Measurements from ENCODE around the gene HPD. TPM values are rescaled to one million over a fixed set of nuclear protein-coding genes. Genes with fewer than 3 reads are reported as not detected.

HPD gene
- polyA plus RNA-seq, 1 of the 3 experiments (the other 2 are of a cell fraction), result 1.9 TPM

DNA sequence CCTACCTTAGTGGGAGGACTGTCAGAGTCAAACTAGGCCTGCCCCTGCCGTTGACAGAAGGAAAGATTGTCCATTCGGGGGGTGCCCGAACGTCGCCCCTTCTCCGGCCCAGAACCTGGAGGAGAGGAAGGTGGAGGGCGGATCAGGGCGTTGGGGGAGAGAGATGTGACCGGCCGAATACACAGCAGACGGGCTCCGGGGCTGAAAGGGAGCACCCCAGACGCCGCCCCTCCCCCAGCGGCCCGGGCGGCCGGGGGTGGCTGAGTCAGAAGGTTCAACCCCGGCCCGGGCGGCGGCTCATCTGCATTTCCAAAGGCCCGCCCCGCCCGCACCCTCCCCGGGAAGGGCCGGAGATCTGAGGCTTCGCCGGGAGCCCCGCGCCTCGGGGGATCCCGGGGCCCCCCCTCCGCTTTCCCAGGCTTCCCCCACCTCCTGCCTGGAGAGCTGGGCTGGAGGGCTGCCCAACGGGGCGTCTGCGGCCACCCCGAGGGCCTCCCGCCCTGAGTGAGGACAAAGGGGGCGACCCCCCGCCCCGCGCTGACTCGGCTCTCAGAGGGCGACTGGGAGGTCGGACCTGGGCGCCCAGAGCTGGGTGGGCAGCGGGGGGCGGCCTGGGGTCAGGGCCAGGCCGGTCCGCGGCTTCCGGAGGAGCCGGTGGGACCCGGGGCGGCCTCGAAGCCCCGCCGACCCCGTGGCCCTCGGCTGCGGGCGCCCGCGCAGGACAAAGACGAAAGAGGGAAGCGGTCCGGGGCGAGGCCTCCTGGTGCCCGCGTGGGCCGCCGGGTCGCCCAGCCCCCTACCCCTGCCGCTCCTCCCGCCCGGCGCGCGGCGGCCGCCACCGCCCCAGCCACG lies 58.6 kb downstream of the HPD start:
- Histone ChIP-seq H3K27ac (ENCODE audit: low read depth in 2 of 2, low read length in 1 of 2) (peak overlapping the region; percentile 98 to 99), H3K79me2 (ENCODE audit: insufficient read depth) (peaks cover 71% of the 10 kb centered on the region), H3K4me3 (ENCODE audit: low read depth in 2 of 2, low read length in 1 of 2) (peak overlapping the region; percentile 68 to 73), H2AFZ (ENCODE audit: low read depth) (no peak overlapping the region), H4K20me1 (ENCODE audit: insufficient read depth) (no peaks in the 10 kb centered on the region; the same call in 1 of the 2 replicates), H3K9me2 (no peaks in the 10 kb centered on the region), H3F3A (replicated peaks; ENCODE audit: insufficient read depth) (peaks cover 52% of the 10 kb centered on the region), H3K9me3 (no peaks in the 10 kb centered on the region), H3K4me1 (ENCODE audit: control insufficient read depth in 1 of 2, insufficient read depth in 2 of 2, low read depth in 1 of 2, low read length in 1 of 2) (peaks cover 34 to 43% of the 10 kb centered on the region in 2 experiments), H3K36me3 (replicated peaks in 1 of 2; ENCODE audit: control insufficient read depth in 1 of 2, insufficient read depth in 2 of 2, low read length in 1 of 2) (peaks cover 8 to 11% of the 10 kb centered on the region in 2 experiments), H3K9ac (peak overlapping the region; percentile 88), H3K27me3 (ENCODE audit: insufficient read depth) (no peaks in the 10 kb centered on the region), H3K4me2 (peak overlapping the region; percentile 86)
- DNase-seq, result peak; percentile 75
- 3% methylated on average over 13 of the region's 84 CpGs for WGBS (ENCODE audit: low lambda C conversion rate)
- POLR2A ChIA-PET, result interaction anchor here (1.2 to 7.0 kb wide), 4 partner anchors 11 to 88 kb away, joined by 5 to 79 read pairs (median 32); partner anchors contain the start of gene PSMD9
- CTCF ChIA-PET, result interaction anchor here (3.7 to 18.3 kb wide), 3 partner anchors 5 to 88 kb away, joined by 15 to 675 read pairs (median 675); partner anchors contain the start of genes PSMD9, RHOF and SETD1B
- TF ChIP-seq, protein P1, sequence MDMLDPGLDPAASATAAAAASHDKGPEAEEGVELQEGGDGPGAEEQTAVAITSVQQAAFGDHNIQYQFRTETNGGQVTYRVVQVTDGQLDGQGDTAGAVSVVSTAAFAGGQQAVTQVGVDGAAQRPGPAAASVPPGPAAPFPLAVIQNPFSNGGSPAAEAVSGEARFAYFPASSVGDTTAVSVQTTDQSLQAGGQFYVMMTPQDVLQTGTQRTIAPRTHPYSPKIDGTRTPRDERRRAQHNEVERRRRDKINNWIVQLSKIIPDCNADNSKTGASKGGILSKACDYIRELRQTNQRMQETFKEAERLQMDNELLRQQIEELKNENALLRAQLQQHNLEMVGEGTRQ (IDR thresholded peaks at IDR 0.05; ENCODE audit: borderline replicate concordance, low read depth, low read length), result no peak
- TF ChIP-seq, protein P2, sequence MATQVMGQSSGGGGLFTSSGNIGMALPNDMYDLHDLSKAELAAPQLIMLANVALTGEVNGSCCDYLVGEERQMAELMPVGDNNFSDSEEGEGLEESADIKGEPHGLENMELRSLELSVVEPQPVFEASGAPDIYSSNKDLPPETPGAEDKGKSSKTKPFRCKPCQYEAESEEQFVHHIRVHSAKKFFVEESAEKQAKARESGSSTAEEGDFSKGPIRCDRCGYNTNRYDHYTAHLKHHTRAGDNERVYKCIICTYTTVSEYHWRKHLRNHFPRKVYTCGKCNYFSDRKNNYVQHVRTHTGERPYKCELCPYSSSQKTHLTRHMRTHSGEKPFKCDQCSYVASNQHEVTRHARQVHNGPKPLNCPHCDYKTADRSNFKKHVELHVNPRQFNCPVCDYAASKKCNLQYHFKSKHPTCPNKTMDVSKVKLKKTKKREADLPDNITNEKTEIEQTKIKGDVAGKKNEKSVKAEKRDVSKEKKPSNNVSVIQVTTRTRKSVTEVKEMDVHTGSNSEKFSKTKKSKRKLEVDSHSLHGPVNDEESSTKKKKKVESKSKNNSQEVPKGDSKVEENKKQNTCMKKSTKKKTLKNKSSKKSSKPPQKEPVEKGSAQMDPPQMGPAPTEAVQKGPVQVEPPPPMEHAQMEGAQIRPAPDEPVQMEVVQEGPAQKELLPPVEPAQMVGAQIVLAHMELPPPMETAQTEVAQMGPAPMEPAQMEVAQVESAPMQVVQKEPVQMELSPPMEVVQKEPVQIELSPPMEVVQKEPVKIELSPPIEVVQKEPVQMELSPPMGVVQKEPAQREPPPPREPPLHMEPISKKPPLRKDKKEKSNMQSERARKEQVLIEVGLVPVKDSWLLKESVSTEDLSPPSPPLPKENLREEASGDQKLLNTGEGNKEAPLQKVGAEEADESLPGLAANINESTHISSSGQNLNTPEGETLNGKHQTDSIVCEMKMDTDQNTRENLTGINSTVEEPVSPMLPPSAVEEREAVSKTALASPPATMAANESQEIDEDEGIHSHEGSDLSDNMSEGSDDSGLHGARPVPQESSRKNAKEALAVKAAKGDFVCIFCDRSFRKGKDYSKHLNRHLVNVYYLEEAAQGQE (IDR thresholded peaks at IDR 0.05; ENCODE audit: low read depth, low read length), result peak; percentile 40; the same call in 1 of the 2 replicates
- TF ChIP-seq POLR2AphosphoS5 (IDR thresholded peaks at IDR 0.05; ENCODE audit: low read depth, low read length), result peak; percentile 53; the same call in 1 of the 2 replicates
- no peak for TF ChIP-seq RCOR1 (IDR thresholded peaks at IDR 0.05; ENCODE audit: low read length)
- TF ChIP-seq, protein P3, sequence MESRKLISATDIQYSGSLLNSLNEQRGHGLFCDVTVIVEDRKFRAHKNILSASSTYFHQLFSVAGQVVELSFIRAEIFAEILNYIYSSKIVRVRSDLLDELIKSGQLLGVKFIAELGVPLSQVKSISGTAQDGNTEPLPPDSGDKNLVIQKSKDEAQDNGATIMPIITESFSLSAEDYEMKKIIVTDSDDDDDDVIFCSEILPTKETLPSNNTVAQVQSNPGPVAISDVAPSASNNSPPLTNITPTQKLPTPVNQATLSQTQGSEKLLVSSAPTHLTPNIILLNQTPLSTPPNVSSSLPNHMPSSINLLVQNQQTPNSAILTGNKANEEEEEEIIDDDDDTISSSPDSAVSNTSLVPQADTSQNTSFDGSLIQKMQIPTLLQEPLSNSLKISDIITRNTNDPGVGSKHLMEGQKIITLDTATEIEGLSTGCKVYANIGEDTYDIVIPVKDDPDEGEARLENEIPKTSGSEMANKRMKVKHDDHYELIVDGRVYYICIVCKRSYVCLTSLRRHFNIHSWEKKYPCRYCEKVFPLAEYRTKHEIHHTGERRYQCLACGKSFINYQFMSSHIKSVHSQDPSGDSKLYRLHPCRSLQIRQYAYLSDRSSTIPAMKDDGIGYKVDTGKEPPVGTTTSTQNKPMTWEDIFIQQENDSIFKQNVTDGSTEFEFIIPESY (IDR thresholded peaks at IDR 0.05; ENCODE audit: borderline replicate concordance, low read depth), result 0 out of 2 replicates have a peak, but pooled peaks have one; percentile 24
- TF ChIP-seq FOSL2 (IDR thresholded peaks at IDR 0.05; ENCODE audit: borderline replicate concordance, low read depth), result peak; percentile 73; the same call in 1 of the 2 replicates
- TF ChIP-seq RAD21 (IDR thresholded peaks at IDR 0.05; ENCODE audit: low read length), result no peak
- TF ChIP-seq, protein P4, sequence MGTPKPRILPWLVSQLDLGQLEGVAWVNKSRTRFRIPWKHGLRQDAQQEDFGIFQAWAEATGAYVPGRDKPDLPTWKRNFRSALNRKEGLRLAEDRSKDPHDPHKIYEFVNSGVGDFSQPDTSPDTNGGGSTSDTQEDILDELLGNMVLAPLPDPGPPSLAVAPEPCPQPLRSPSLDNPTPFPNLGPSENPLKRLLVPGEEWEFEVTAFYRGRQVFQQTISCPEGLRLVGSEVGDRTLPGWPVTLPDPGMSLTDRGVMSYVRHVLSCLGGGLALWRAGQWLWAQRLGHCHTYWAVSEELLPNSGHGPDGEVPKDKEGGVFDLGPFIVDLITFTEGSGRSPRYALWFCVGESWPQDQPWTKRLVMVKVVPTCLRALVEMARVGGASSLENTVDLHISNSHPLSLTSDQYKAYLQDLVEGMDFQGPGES (IDR thresholded peaks at IDR 0.05; ENCODE audit: low read depth, low read length), result no peak
- no peak for TF ChIP-seq SMC3 (IDR thresholded peaks at IDR 0.05; ENCODE audit: low read depth, low read length)
- peak; percentile 54 for TF ChIP-seq JUND (IDR thresholded peaks at IDR 0.05)
- TF ChIP-seq NFIC (IDR thresholded peaks at IDR 0.05; ENCODE audit: borderline replicate concordance), result peak; percentile 72
- no peak; the same call in none of the 2 replicates for TF ChIP-seq TCF12 (IDR thresholded peaks at IDR 0.05)
- no peak for TF ChIP-seq GATA2 (CRISPR knock-in tag; IDR thresholded peaks at IDR 0.05)
- TF ChIP-seq, protein P5, sequence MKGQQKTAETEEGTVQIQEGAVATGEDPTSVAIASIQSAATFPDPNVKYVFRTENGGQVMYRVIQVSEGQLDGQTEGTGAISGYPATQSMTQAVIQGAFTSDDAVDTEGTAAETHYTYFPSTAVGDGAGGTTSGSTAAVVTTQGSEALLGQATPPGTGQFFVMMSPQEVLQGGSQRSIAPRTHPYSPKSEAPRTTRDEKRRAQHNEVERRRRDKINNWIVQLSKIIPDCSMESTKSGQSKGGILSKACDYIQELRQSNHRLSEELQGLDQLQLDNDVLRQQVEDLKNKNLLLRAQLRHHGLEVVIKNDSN (IDR thresholded peaks at IDR 0.05; ENCODE audit: borderline replicate concordance, low read depth), result no peak; the same call in 1 of the 2 replicates
- TF ChIP-seq, protein P6, sequence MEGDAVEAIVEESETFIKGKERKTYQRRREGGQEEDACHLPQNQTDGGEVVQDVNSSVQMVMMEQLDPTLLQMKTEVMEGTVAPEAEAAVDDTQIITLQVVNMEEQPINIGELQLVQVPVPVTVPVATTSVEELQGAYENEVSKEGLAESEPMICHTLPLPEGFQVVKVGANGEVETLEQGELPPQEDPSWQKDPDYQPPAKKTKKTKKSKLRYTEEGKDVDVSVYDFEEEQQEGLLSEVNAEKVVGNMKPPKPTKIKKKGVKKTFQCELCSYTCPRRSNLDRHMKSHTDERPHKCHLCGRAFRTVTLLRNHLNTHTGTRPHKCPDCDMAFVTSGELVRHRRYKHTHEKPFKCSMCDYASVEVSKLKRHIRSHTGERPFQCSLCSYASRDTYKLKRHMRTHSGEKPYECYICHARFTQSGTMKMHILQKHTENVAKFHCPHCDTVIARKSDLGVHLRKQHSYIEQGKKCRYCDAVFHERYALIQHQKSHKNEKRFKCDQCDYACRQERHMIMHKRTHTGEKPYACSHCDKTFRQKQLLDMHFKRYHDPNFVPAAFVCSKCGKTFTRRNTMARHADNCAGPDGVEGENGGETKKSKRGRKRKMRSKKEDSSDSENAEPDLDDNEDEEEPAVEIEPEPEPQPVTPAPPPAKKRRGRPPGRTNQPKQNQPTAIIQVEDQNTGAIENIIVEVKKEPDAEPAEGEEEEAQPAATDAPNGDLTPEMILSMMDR (IDR thresholded peaks at IDR 0.05), result no peak
- TF ChIP-seq TEAD4 (IDR thresholded peaks at IDR 0.05; ENCODE audit: borderline replicate concordance, insufficient read depth), result peak; percentile 88
- TF ChIP-seq GABPA (IDR thresholded peaks at IDR 0.05; ENCODE audit: low read depth), result 0 out of 2 replicates have a peak, but pooled peaks have one; percentile 6
- TF ChIP-seq, protein P7, sequence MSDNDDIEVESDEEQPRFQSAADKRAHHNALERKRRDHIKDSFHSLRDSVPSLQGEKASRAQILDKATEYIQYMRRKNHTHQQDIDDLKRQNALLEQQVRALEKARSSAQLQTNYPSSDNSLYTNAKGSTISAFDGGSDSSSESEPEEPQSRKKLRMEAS (IDR thresholded peaks at IDR 0.05; ENCODE audit: low read depth), result peak; percentile 54; the same call in 1 of the 2 replicates
- peak in 1 of 2 experiments; percentile 55; a peak in 1 of 4 replicates for TF ChIP-seq EP300 (IDR thresholded peaks at IDR 0.05; ENCODE audit: borderline replicate concordance in 1 of 2, low read depth in 1 of 2, low read length in 1 of 2)
